H9 (cell line): ENCODE data around the gene QARS1. TPM values are rescaled to one million over a fixed set of nuclear protein-coding genes. Genes with fewer than 3 reads are reported as not detected.
A peak's percentile ranks its signal among the peaks of the same experiment; 100 is the strongest.

Experiments used
- DNase-seq: peaks from one replicate; pipeline ENCODE4 v3.0.0-alpha.2; 2017
- H2AFZ ChIP-seq: one replicate; pipeline ENCODE4 v1.6.1; 2013; ENCODE audit warnings: mild to moderate bottlenecking, low read length, control low read depth, moderate library complexity
- H2AK5ac ChIP-seq: 2 replicates; pipeline ENCODE4 v1.6.1; 2013; ENCODE audit warnings: low read length, control low read depth, mixed read lengths; ENCODE audit not compliant: insufficient read length
- H2BK120ac ChIP-seq: one replicate; pipeline ENCODE4 v1.6.1; 2013; ENCODE audit warnings: low read depth, mild to moderate bottlenecking, low read length, control low read depth, inconsistent platforms; ENCODE audit not compliant: poor library complexity, severe bottlenecking
- H2BK12ac ChIP-seq: 2 replicates; pipeline ENCODE4 v1.6.1; 2013; ENCODE audit warnings: low read length, control low read depth, mixed read lengths, low read depth; ENCODE audit not compliant: insufficient read length
- H2BK15ac ChIP-seq: 2 replicates; pipeline ENCODE4 v1.6.1; 2013; ENCODE audit warnings: low read depth, low read length, control low read depth
- H2BK20ac ChIP-seq: one replicate; pipeline ENCODE4 v1.6.1; 2013; ENCODE audit warnings: low read depth, mild to moderate bottlenecking, low read length, control low read depth, inconsistent platforms; ENCODE audit not compliant: poor library complexity, severe bottlenecking
- H2BK5ac ChIP-seq: 2 replicates; pipeline ENCODE4 v1.6.1; 2013; ENCODE audit warnings: low read length, control low read depth, mixed read lengths; ENCODE audit not compliant: insufficient read length
- H3K14ac ChIP-seq: 2 replicates; pipeline ENCODE4 v1.6.1; 2013; ENCODE audit warnings: low read length, control low read depth; ENCODE audit not compliant: insufficient read depth
- H3K18ac ChIP-seq: 2 replicates; pipeline ENCODE4 v1.6.1; 2013; ENCODE audit warnings: low read depth, mild to moderate bottlenecking, mixed read lengths, low read length, control low read depth; ENCODE audit not compliant: insufficient read length
- H3K23ac ChIP-seq: 2 replicates; pipeline ENCODE4 v1.6.1; 2013; ENCODE audit warnings: low read length, control low read depth, mixed read lengths, low read depth; ENCODE audit not compliant: insufficient read length
- H3K23me2 ChIP-seq: 2 replicates; pipeline ENCODE4 v1.6.1; 2013; ENCODE audit warnings: low read depth, mild to moderate bottlenecking, mixed read lengths, low read length, control low read depth; ENCODE audit not compliant: insufficient read length, poor library complexity, severe bottlenecking
- H3K27ac ChIP-seq: 2 replicates; pipeline ENCODE4 v1.5.1; 2013; ENCODE audit warnings: low read length, control low read depth, mixed read lengths, low read depth; ENCODE audit not compliant: insufficient read length
- H3K27me3 ChIP-seq: 2 replicates; pipeline ENCODE4 v1.6.1; 2013; ENCODE audit warnings: low read length, control low read depth, inconsistent platforms; ENCODE audit not compliant: insufficient read depth
- H3K4ac ChIP-seq: 2 replicates; pipeline ENCODE4 v1.6.1; 2013; ENCODE audit warnings: low read depth, mild to moderate bottlenecking, control low read depth, inconsistent platforms, low read length, moderate library complexity
- H3K4me1 ChIP-seq: 2 replicates; pipeline ENCODE4 v1.6.1; 2013; ENCODE audit warnings: low read length, control low read depth, inconsistent platforms; ENCODE audit not compliant: insufficient read depth
- H3K4me2 ChIP-seq: 2 replicates; pipeline ENCODE4 v1.6.1; 2013; ENCODE audit warnings: low read length, control low read depth, mixed read lengths; ENCODE audit not compliant: insufficient read length, insufficient read depth
- H3K56ac ChIP-seq: 2 replicates; pipeline ENCODE4 v1.6.1; 2013; ENCODE audit warnings: low read depth, mild to moderate bottlenecking, mixed read lengths, low read length, control low read depth; ENCODE audit not compliant: insufficient read length
- H3K79me1 ChIP-seq: 2 replicates; pipeline ENCODE4 v1.6.1; 2013; ENCODE audit warnings: low read depth, mild to moderate bottlenecking, moderate library complexity, low read length, control low read depth, inconsistent platforms; ENCODE audit not compliant: insufficient read depth, poor library complexity, severe bottlenecking
- H3K79me2 ChIP-seq: 2 replicates; pipeline ENCODE4 v1.6.1; 2013; ENCODE audit warnings: low read length, control low read depth, inconsistent platforms; ENCODE audit not compliant: insufficient read depth
- H3K9ac ChIP-seq: 2 replicates; pipeline ENCODE4 v1.6.1; 2013; ENCODE audit warnings: low read length, control low read depth, mixed read lengths; ENCODE audit not compliant: insufficient read length; ENCODE audit errors: extremely low read depth
- H3K9me3 ChIP-seq: one replicate; pipeline ENCODE4 v1.6.1; 2013; ENCODE audit warnings: low read depth, low read length, inconsistent platforms; ENCODE audit not compliant: control insufficient read depth
- H3T11ph ChIP-seq: one replicate; pipeline ENCODE4 v1.6.1; 2013; ENCODE audit warnings: mild to moderate bottlenecking, low read length, control low read depth, inconsistent platforms
- H4K20me1 ChIP-seq: one replicate; pipeline ENCODE4 v1.6.1; 2013; ENCODE audit not compliant: control insufficient read depth, insufficient read length, insufficient read depth
- H4K5ac ChIP-seq: 2 replicates; pipeline ENCODE4 v1.6.1; 2013; ENCODE audit warnings: low read depth, mild to moderate bottlenecking, mixed read lengths, low read length, control low read depth; ENCODE audit not compliant: insufficient read length
- H4K8ac ChIP-seq: replicated peaks from 2 replicates; pipeline ENCODE4 v1.6.1; 2013; ENCODE audit warnings: low read length, control low read depth, mixed read lengths, low read depth; ENCODE audit not compliant: insufficient read length
- H4K91ac ChIP-seq: 2 replicates; pipeline ENCODE4 v1.6.1; 2013; ENCODE audit warnings: low read depth, mild to moderate bottlenecking, moderate library complexity, mixed read lengths, low read length, control low read depth; ENCODE audit not compliant: insufficient read length
- H3K27ac Mint-ChIP-seq, 3 experiments: 2 replicates in 2 of 3; 3 replicates in 1 of 3; pipeline ENCODE4 v1.8.0; 2020 to 2021; ENCODE audit warnings: mixed read lengths in 3 of 3, mild to moderate bottlenecking in 1 of 3, moderate library complexity in 1 of 3
- H3K27me3 Mint-ChIP-seq: 2 replicates; pipeline ENCODE4 v1.8.0; 2021; ENCODE audit warnings: low read depth, mild to moderate bottlenecking, moderate library complexity, mixed read lengths
- H3K36me3 Mint-ChIP-seq, 3 experiments: 2 replicates in 2 of 3; 3 replicates in 1 of 3; pipeline ENCODE4 v1.8.0; 2020 to 2021; ENCODE audit warnings: low read depth in 3 of 3, mixed read lengths in 3 of 3; ENCODE audit not compliant: insufficient read depth in 1 of 3
- H3K4me1 Mint-ChIP-seq, 2 experiments: 2 replicates each; pipeline ENCODE4 v1.8.0; 2020; ENCODE audit warnings: mixed read lengths in 2 of 2
- H3K4me3 Mint-ChIP-seq, 2 experiments: 2 replicates in 1 of 2; 3 replicates in 1 of 2; pipeline ENCODE4 v1.8.0; 2020 to 2021; ENCODE audit warnings: mild to moderate bottlenecking in 2 of 2, mixed read lengths in 2 of 2, moderate library complexity in 1 of 2
- H3K9me3 Mint-ChIP-seq, 2 experiments: 2 replicates in 1 of 2; 3 replicates in 1 of 2; pipeline ENCODE4 v1.8.0; 2020; ENCODE audit warnings: mild to moderate bottlenecking in 2 of 2, mixed read lengths in 2 of 2, moderate library complexity in 1 of 2
- CTCF ChIP-seq: fragments of 200-600 bp; sonication (generic); conservative IDR thresholded peaks from 3 replicates; pipeline ENCODE4 v1.8.0; 2021; ENCODE audit warnings: antibody characterized with exemption, mild to moderate bottlenecking
- WGBS: extraction: QIAGEN DNeasy Blood & Tissue Kit; methylation state at CpG from one replicate; pipeline ENCODE4 v1.1.7; 2013; ENCODE audit warnings: missing lambda C conversion rate, low lambda C conversion rate, mixed read lengths; ENCODE audit not compliant: insufficient read length; ENCODE audit errors: extremely low coverage; 5-methylcytosine and 5-hydroxymethylcytosine counted together
- total RNA-seq: library from RNA; stranded (reverse); gene quantifications from 2 replicates; pipeline ENCODE4 v1.2.1, GENCODE V29; 2021

The QARS1 gene
- total RNA-seq, 1 experiment from 2014 or later: 390 TPM

GRCh38 chr3:49131576-49131975, 27.0 kb upstream of the QARS1 start:
- no peak for DNase-seq
- no peaks in the 10 kb centered on the region for H3K9me3 Mint-ChIP-seq
- Histone ChIP-seq H3K27me3 (no peaks in the 10 kb centered on the region), H3K79me2 (no peaks in the 10 kb centered on the region), H3K4me2 (peak overlapping the region; percentile 97), H2BK120ac (no peak overlapping the region), H3K56ac (no peak overlapping the region), H2BK5ac (no peak overlapping the region), H2BK15ac (no peak overlapping the region), H4K91ac (no peak overlapping the region), H2AK5ac (no peak overlapping the region), H3K4me1 (peaks cover 2% of the 10 kb centered on the region; the same call in 1 of the 2 replicates), H3K14ac (no peak overlapping the region; the same call in 1 of the 2 replicates), H3K9me3 (no peaks in the 10 kb centered on the region), H4K20me1 (no peaks in the 10 kb centered on the region), H3K23ac (no peak overlapping the region), H4K5ac (no peak overlapping the region), H3T11ph (no peak overlapping the region), H3K79me1 (no peaks in the 10 kb centered on the region), H3K9ac (no peak overlapping the region), H3K18ac (no peak overlapping the region), H4K8ac (no peak overlapping the region), H3K4ac (no peak overlapping the region), H3K23me2 (peaks cover 15% of the 10 kb centered on the region), H2AFZ (no peak overlapping the region), H3K27ac (no peak overlapping the region), H2BK12ac (no peak overlapping the region), H2BK20ac (no peak overlapping the region)
- no peak for TF ChIP-seq CTCF
- WGBS: no CpG with 5 or more reads among the region's 6 CpGs
- peaks cover 8 to 12% of the 10 kb centered on the region in 2 experiments; a peak in 3 of 4 replicates for H3K4me1 Mint-ChIP-seq
- peaks cover 0 to 6% (median 5%) of the 10 kb centered on the region in 3 experiments; a peak in 3 of 7 replicates for H3K36me3 Mint-ChIP-seq
- peak overlapping the region; percentile 83 to 93 for H3K4me3 Mint-ChIP-seq
- peaks cover 3% of the 10 kb centered on the region for H3K27me3 Mint-ChIP-seq
- H3K27ac Mint-ChIP-seq: no peak overlapping the region; a peak in 1 of 7 replicates
